Measurements from ENCODE around the gene POLR2E. TPM values are rescaled to one million over a fixed set of nuclear protein-coding genes. Genes with fewer than 3 reads are reported as not detected.
A peak's percentile ranks its signal among the peaks of the same experiment; 100 is the strongest.

POLR2E gene
- total RNA-seq, 1 experiment from 2014 or later: 343 TPM

- peak overlapping the region; percentile 87 for H3K27ac ChIP-seq (ENCODE audit: low read depth, low read length, poor library complexity, severe bottlenecking)
- peaks cover 37% of the 10 kb centered on the region for H3K36me3 ChIP-seq (ENCODE audit: insufficient read depth, low read length, poor library complexity, severe bottlenecking)
- CTCF ChIA-PET: no interaction called here
- no TSS peak for BruUV-seq (replicated peaks)
- H3K27me3 ChIP-seq (replicated peaks; ENCODE audit: insufficient read depth, low read depth, low read length, poor library complexity): no peaks in the 10 kb centered on the region
- intact Hi-C loops (cut with micrococcal nuclease; ENCODE audit: unreplicated experiment): no loop called here
- no peak for DNase-seq (ENCODE audit: low spot score)
- H3K4me3 ChIP-seq (ENCODE audit: low read depth, low read length, poor library complexity, severe bottlenecking): peak overlapping the region; percentile 99
- TF ChIP-seq EZH2 (IDR thresholded peaks at IDR 0.05; ENCODE audit: borderline replicate concordance, low read depth, low read length, poor library complexity, severe bottlenecking) (no peak), CTCF (conservative IDR thresholded peaks at IDR 0.05; ENCODE audit: low read depth, low read length) (no peak)
- POLR2A ChIA-PET (ENCODE audit: low non-redundant PET): interaction anchor here (0.6 to 0.7 kb wide), 2 partner anchors 15 to 39 kb away, joined by 4 to 6 read pairs; no protein-coding TSS in a partner anchor
- H3K4me1 ChIP-seq (ENCODE audit: insufficient read depth, low read length, poor library complexity, severe bottlenecking): peaks cover 13% of the 10 kb centered on the region
- H3K9me3 ChIP-seq (ENCODE audit: low read depth, low read length, poor library complexity, severe bottlenecking): no peaks in the 10 kb centered on the region
Measured at GRCh38 chr19:1093811-1094553, 1.2 kb downstream of the POLR2E start.

GRCh38 chr19:1093330-1093729 lies 1.8 kb downstream of the POLR2E start:
- CTCF ChIA-PET: no interaction called here
- Histone ChIP-seq H3K27me3 (replicated peaks; ENCODE audit: insufficient read depth, low read depth, low read length, poor library complexity) (no peaks in the 10 kb centered on the region), H3K27ac (ENCODE audit: low read depth, low read length, poor library complexity, severe bottlenecking) (peak overlapping the region; percentile 87), H3K4me1 (ENCODE audit: insufficient read depth, low read length, poor library complexity, severe bottlenecking) (peaks cover 13% of the 10 kb centered on the region), H3K36me3 (ENCODE audit: insufficient read depth, low read length, poor library complexity, severe bottlenecking) (peaks cover 44% of the 10 kb centered on the region), H3K9me3 (ENCODE audit: low read depth, low read length, poor library complexity, severe bottlenecking) (no peaks in the 10 kb centered on the region), H3K4me3 (ENCODE audit: low read depth, low read length, poor library complexity, severe bottlenecking) (peak overlapping the region; percentile 99)
- POLR2A ChIA-PET (ENCODE audit: low non-redundant PET): interaction anchor here (0.6 kb wide), 1 partner anchor 16 kb away, joined by 4 read pairs; no protein-coding TSS in a partner anchor
- no peak for DNase-seq (ENCODE audit: low spot score)
- BruUV-seq (replicated peaks): no TSS peak
- intact Hi-C loops (cut with micrococcal nuclease; ENCODE audit: unreplicated experiment): no loop called here
- TF ChIP-seq EZH2 (IDR thresholded peaks at IDR 0.05; ENCODE audit: borderline replicate concordance, low read depth, low read length, poor library complexity, severe bottlenecking) (no peak), CTCF (conservative IDR thresholded peaks at IDR 0.05; ENCODE audit: low read depth, low read length) (no peak)

DNA sequence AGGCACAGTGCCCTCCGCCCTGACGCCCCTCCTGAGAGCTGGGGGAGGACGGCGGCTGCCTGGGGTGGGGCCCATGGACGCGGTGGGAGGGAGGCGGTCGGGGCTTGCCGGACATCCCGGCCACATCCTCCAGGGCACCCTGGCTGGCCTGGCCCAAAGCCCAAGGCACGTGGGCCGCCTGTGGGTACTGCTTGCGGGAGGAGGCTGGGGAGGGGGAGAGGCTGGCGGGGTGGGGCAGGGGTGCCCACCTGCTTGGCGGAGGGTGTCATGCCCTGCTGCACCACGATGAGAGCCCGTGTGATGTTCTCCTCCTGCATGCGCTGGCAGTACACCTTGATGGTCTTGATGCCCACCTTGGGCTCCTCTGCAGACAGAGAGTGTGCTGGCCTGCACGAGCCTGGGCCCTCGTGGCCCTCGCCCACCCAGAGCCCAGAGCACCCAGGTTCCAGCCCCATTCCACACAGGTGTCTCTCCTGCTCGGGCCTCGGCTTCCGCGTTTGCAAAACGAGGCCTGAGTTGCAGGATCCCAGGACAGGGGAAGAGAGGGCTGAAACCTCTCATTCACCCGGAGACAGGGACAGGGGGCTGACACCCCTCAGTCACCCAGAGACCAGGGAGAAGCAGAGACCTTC lies 3.5 kb downstream of the POLR2E start:
- DNase-seq (ENCODE audit: low spot score): no peak
- CTCF ChIA-PET: no interaction called here
- BruUV-seq (replicated peaks): no TSS peak
- H3K27me3 ChIP-seq (replicated peaks; ENCODE audit: insufficient read depth, low read depth, low read length, poor library complexity): no peaks in the 10 kb centered on the region
- peaks cover 52% of the 10 kb centered on the region for H3K36me3 ChIP-seq (ENCODE audit: insufficient read depth, low read length, poor library complexity, severe bottlenecking)
- H3K4me3 ChIP-seq (ENCODE audit: low read depth, low read length, poor library complexity, severe bottlenecking): no peak overlapping the region
- H3K9me3 ChIP-seq (ENCODE audit: low read depth, low read length, poor library complexity, severe bottlenecking): no peaks in the 10 kb centered on the region
- H3K27ac ChIP-seq (ENCODE audit: low read depth, low read length, poor library complexity, severe bottlenecking): no peak overlapping the region
- intact Hi-C loops (cut with micrococcal nuclease; ENCODE audit: unreplicated experiment): no loop called here
- POLR2A ChIA-PET (ENCODE audit: low non-redundant PET): no interaction called here
- TF ChIP-seq EZH2 (IDR thresholded peaks at IDR 0.05; ENCODE audit: borderline replicate concordance, low read depth, low read length, poor library complexity, severe bottlenecking) (no peak), CTCF (conservative IDR thresholded peaks at IDR 0.05; ENCODE audit: low read depth, low read length) (no peak)
- peaks cover 13% of the 10 kb centered on the region for H3K4me1 ChIP-seq (ENCODE audit: insufficient read depth, low read length, poor library complexity, severe bottlenecking)

All from A673 (cell line).